ENCODE results near the gene NFS1.
"Not testable (repeated sequence)": the region's sequence is repeated elsewhere in the genome, so short reads cannot be mapped to it uniquely, and the experiment has no call there.

NFS1 gene

DNA sequence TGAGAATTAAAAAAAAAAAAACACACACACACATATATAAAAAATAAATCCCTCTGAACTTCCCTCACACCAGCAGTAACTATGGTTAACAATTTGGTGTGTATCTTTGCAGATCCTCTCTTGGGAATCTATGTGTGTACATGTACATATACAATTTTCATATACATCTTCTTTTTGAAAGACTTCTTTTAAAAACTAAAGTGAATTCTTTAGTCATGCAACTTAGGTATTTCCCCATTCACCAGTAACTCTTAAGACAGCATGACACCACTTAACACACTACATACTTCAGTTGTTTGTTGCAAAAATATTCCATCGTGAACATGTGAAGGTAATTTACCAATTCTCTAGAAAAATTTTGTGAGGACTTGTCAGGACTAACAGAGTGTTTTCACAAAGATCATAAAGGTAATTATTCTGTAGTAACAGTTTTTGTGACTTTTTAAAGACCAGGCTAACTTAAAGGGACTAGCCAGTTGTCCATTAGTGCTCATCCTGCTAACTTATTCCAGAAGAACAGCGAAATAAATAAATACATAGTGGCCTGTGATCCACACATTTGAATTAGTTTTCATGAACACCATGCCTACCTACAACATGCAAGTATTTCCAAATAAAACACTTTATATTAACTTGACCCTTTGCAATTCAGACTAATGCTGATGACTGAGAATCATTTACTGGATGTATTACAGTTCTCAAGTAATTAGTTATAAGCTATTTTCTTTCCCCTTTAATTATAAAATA lies 30.9 kb upstream of the NFS1 start:
- DNase-seq (ENCODE audit: low read depth in 3 of 3): no peak

DNA sequence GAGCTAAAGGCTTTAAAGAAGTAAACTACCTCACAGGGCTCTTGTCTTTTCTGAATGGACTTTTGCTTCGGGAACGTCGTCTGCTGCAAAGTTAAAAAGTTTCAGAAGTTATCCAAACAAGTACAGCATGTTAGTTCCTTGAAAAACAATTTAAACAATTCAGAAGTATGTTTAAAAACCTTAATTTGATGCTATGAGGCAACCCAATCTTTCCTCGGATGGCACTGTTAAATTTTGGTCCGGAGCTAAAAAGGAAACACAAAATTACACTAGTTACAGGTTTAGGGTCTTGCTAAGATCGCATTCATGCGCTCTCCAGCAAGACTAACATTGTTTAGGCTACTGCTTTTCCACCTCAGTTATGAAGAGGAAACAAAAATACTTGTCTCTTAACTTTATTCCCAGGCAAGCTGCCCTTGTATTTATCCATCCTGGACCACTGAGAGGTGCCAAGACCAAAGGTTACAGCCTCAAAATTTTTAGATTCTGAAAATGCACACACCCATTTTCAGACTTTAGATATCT lies 30.2 kb upstream of the NFS1 start:
- no peak for DNase-seq (ENCODE audit: low read depth in 3 of 3)

- no peak for DNase-seq (ENCODE audit: low read depth in 3 of 3)
Measured at GRCh38 chr20:35726842-35727711, 27.9 kb upstream of the NFS1 start.

DNA sequence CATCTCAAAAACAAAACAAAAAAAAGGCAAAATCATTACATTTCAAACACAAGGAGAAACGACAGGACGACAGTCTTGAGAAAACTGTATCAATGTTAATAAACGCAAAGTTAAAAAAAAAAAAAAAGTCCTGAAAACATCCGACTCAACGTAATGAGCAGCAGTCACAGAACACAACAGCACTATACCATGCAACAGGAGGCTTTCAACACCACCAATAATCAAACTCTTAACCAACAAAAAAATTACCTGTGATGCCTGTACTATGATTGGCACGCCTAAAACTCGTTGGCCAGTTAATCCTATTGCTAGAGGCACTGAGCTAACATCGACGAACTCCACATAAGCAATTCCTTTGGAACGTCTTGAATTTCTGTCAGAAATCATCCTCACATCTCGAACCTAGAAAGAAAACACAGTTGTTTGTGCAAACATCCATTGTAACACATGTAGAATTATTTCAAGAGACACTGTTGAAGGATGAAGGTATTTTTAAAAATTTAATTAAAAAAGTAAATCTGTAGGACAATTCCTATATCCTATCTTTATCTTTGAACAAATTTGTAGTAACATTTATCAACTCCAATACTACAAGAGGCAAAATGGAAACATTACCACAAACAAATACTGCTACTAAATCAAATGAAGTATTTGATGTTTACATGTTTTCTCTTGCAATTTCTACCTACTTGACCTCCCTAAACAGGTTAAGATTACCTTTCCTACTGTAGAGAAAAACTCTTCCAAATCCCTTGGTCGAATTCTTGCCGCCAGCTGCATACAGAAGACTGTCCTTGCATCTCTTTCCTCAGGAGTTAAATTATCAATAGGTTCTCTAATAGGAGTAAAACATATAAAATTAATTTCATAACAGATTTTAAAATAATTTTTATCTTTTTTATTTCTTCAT lies 25.4 kb upstream of the NFS1 start:
- DNase-seq (ENCODE audit: low read depth in 3 of 3): no peak

DNA sequence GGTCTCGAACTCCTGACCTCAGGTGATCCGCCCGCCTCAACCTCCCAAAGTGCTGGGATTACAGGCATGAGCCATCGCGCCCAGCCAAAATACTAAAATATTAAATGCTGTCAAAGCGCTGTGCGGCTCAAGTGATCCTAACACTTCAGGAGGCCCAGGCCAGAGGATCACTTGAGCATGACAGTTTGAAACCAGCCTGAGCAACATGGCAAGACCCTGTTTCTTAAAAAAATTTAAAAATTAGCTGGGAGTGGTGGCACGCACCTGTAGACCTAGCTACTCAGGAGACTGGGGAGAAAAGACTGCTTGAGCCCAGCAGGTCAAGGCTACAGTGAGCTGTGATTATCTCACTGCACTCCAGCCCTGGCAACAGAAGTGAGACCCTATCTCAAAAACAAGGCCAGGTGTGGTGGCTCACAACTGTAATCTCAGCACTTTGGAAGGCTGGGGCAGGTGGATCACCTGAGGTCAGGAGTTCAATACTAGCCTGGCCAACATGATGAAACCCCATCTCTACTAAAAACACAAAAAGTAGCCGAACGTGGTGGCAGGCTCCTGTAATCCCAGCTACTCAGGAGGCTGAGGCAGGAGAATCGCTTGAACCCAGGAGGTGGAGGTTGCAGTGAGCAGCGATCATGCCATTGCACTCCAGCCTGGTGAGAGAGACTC lies 24.6 kb upstream of the NFS1 start:
- not testable (repeated sequence) for DNase-seq (ENCODE audit: low read depth in 3 of 3)

- DNase-seq (ENCODE audit: low read depth in 3 of 3): not testable (repeated sequence)
Measured at GRCh38 chr20:35723275-35723639, 24.1 kb upstream of the NFS1 start.

DNA sequence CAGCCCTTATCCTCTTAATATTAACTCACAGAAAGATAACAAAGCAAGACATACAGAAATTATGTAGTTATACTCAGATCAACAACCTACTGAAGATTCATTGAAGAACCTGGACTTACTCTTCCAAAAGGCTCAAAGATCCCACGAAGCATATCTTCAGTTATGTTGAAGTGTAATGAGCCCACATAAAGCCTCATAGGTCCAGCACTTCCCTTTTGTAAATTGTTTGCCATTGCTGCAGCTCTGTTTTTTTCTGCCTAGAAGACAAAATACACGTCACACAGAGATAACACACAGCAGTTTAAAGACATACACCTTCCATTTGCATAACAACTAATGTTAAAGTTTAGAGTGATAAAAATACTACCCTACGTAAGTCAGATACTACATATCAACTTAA lies 22.5 kb upstream of the NFS1 start:
- DNase-seq (ENCODE audit: low read depth in 3 of 3): no peak

GRCh38 chr20:35721219-35721618 lies 22.1 kb upstream of the NFS1 start:
- DNase-seq (ENCODE audit: low read depth in 3 of 3): no peak

- DNase-seq (ENCODE audit: low read depth in 3 of 3): no peak
Measured at GRCh38 chr20:35720165-35721123, 21.3 kb upstream of the NFS1 start.

DNA sequence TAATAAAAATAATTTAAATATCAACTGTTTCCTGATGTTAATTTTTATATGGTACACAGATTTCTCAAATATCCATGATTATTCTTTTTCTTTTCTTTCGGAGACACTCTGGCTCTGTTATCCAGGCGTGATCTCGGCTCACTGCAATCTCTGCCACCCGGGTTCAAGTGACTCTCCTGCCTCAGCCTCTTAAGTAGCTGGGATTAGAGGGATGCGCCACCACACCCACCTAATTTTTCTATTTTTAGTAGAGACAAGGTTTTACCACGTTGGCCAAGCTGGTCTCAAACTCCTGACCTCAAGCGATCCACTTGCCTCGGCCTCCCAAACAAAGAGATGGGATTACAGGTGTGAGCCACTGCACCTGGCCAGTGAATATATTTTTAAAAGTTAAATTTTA lies 20.6 kb upstream of the NFS1 start:
- no peak for DNase-seq (ENCODE audit: low read depth in 3 of 3)

GRCh38 chr20:35718972-35719635 lies 20.0 kb upstream of the NFS1 start:
- DNase-seq (ENCODE audit: low read depth in 3 of 3): no peak

- DNase-seq (ENCODE audit: low read depth in 3 of 3): not testable (repeated sequence)
Measured at GRCh38 chr20:35718321-35718720, 19.2 kb upstream of the NFS1 start.

- DNase-seq (ENCODE audit: low read depth in 3 of 3): no peak
Measured at GRCh38 chr20:35716330-35716729, 17.2 kb upstream of the NFS1 start.

- DNase-seq (ENCODE audit: low read depth in 3 of 3): no peak
Measured at GRCh38 chr20:35715652-35716051, 16.5 kb upstream of the NFS1 start.

GRCh38 chr20:35714127-35714526 lies 15.0 kb upstream of the NFS1 start:
- DNase-seq (ENCODE audit: low read depth in 3 of 3): no peak

DNA sequence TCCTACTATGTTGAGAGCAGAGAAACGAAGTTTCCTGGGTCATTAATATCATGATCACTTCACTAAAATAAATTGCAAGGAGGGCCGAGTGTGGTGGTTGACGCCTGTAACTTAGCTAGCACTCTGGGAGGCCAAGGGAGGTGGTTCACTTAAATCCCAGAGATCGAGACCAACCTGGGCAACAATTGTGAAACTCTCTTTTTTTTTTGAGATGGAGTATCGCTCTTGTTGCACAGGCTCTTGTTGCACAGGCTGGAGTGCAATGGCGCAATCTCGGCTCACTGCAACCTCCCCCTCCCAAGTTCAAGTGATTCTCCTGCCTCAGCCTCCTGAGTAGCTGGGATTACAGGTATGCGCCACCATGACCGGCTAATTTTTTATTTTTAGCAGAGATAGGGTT lies 14.0 kb upstream of the NFS1 start:
- not testable (repeated sequence) for DNase-seq (ENCODE audit: low read depth in 3 of 3)

- no peak for DNase-seq (ENCODE audit: low read depth in 3 of 3)
Measured at GRCh38 chr20:35711588-35712209, 12.5 kb upstream of the NFS1 start.

DNA sequence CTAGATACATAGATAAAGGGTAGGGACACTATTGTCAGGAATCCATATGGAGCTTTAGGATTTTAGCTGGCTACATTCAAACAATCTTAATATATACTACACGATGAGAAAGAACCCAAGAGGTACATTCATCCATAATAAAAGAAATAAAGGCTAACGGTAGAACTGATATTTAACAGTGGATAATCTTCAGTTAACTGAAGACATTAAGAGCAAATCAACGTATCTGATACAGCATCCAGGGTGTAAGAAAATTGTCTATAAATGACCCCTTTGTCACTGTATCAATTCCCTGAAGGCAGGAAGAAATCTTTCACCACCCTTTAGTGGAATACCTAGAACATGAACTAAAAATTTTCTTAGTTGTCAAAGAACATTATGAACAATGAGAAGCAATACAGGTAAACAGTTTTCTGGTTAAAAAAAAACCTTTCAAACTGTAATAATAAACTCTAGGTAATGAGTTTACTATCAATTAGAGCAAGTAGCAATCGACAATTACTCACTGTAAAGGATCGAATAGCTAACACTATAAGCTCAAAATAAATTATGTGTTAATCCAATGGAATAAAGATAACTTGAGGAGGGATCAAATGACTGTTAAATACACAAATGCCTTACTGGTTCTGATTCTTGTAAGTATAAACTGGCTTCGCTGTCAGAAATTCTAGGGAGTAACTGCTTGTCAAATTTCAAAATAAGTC lies 11.9 kb upstream of the NFS1 start:
- DNase-seq (ENCODE audit: low read depth in 3 of 3): no peak

Data from stimulated activated CD4-positive, alpha-beta T cell treated with anti-CD3 and anti-CD28 coated beads, TNF-alpha, amount 100 ng/mL, for 4 hours (primary cell).